Endothelial cell of umbilical vein (primary cell): Measurements from ENCODE around the gene SPON2. TPM values are rescaled to one million over a fixed set of nuclear protein-coding genes. Genes with fewer than 3 reads are reported as not detected.

Experiments
- BruUV-seq: library from RNA; stranded (reverse); fragments of 400-500 nt; replicated peaks from 2 replicates; lab custom pipeline; 2021; lab: Mats Ljungman, UMichigan
- CTCF ChIA-PET: fragments of 300-600, 350-600 bp; sonication (Branson Sonifier 250); formaldehyde crosslinking; loops from one replicate; lab custom pipeline; 2021; ENCODE audit warnings: antibody characterized with exemption, inconsistent platforms; lab: Charles Lee
- POLR2A ChIA-PET: fragments of 300-600, 350-600 bp; sonication (Branson Sonifier 250); formaldehyde crosslinking; loops from one replicate; lab custom pipeline; 2021; ENCODE audit warnings: antibody characterized with exemption, inconsistent platforms; lab: Charles Lee
- DNase-seq: peaks from one replicate; pipeline ENCODE4 v3.0.0-alpha.2; 2011; ENCODE audit warnings: low read depth, low spot score
- FAIRE-seq: peaks from 2 replicates; lab custom pipeline; 2011; peaks lifted over from hg19 to GRCh38; lab: Jason Lieb, UNC
- H2AFZ ChIP-seq: 2 replicates; pipeline ENCODE4 v1.6.0; 2012; ENCODE audit warnings: low read depth, low read length, control low read depth, inconsistent platforms
- H3K27ac ChIP-seq: 2 replicates; pipeline ENCODE4 v1.5.1; 2011; ENCODE audit warnings: low read depth, mild to moderate bottlenecking, control low read depth, low read length, moderate library complexity; ENCODE audit not compliant: insufficient read depth
- H3K27me3 ChIP-seq, 2 experiments: 2 replicates each; pipeline versions ENCODE4 v1.6.0 to v1.6.1; 2011; ENCODE audit warnings: low read length in 2 of 2, mixed read lengths in 1 of 2; ENCODE audit not compliant: control insufficient read depth in 2 of 2, insufficient read depth in 2 of 2
- H3K36me3 ChIP-seq, 2 experiments: 2 replicates in 1 of 2; 3 replicates in 1 of 2; pipeline ENCODE4 v1.5.1; 2011; ENCODE audit warnings: low read length in 2 of 2, mild to moderate bottlenecking in 1 of 2, moderate library complexity in 1 of 2; ENCODE audit not compliant: control insufficient read depth in 2 of 2, insufficient read depth in 2 of 2; ENCODE audit errors: extremely low read depth in 1 of 2
- H3K4me1 ChIP-seq: 3 replicates; pipeline ENCODE4 v1.5.1; 2011; ENCODE audit warnings: mild to moderate bottlenecking, low read length; ENCODE audit not compliant: control insufficient read depth, insufficient read depth; ENCODE audit errors: extremely low read depth
- H3K4me2 ChIP-seq: 2 replicates; pipeline ENCODE4 v1.6.1; 2011; ENCODE audit warnings: low read length, control low read depth, mixed read lengths; ENCODE audit not compliant: insufficient read depth
- H3K4me3 ChIP-seq, 3 experiments: fragments of 200-600 bp in 1 of 3; sonication (generic), shearing (Covaris generic) in 1 of 3; replicated peaks in 1 of 3; 2 replicates each; pipeline ENCODE4 v1.5.1; 2011 to 2016; ENCODE audit warnings: control low read depth in 3 of 3, low read length in 3 of 3, mild to moderate bottlenecking in 2 of 3, inconsistent platforms in 1 of 3, low read depth in 1 of 3, moderate library complexity in 1 of 3; ENCODE audit not compliant: insufficient read depth in 1 of 3
- H3K79me2 ChIP-seq: 2 replicates; pipeline ENCODE4 v1.6.0; 2012; ENCODE audit warnings: low read length, inconsistent platforms; ENCODE audit not compliant: control insufficient read depth, insufficient read depth
- H3K9ac ChIP-seq: replicated peaks from 2 replicates; pipeline ENCODE3; 2011; ENCODE audit warnings: low read length, control low read depth; ENCODE audit not compliant: insufficient read depth; ENCODE audit errors: extremely low read depth
- H3K9me1 ChIP-seq: replicated peaks from 3 replicates; pipeline ENCODE4 v1.6.0; 2011; ENCODE audit warnings: mild to moderate bottlenecking, low read length; ENCODE audit not compliant: control insufficient read depth, insufficient read depth; ENCODE audit errors: extremely low read depth
- H3K9me3 ChIP-seq: replicated peaks from 2 replicates; pipeline ENCODE4 v1.5.1; 2012; ENCODE audit warnings: low read length, inconsistent platforms; ENCODE audit not compliant: control insufficient read depth, insufficient read depth
- H4K20me1 ChIP-seq: replicated peaks from 2 replicates; pipeline ENCODE3; 2011; ENCODE audit warnings: mild to moderate bottlenecking, low read length; ENCODE audit not compliant: control insufficient read depth, insufficient read depth; ENCODE audit errors: extremely low read depth
- CTCF ChIP-seq, 2 donors: IDR thresholded peaks; 1 replicate in 1 of 2; 2 replicates in 1 of 2; pipeline ENCODE4 v1.5.1; 2011; ENCODE audit warnings: low read length in 2 of 2, mild to moderate bottlenecking in 2 of 2, moderate library complexity in 2 of 2, control low read depth in 1 of 2, inconsistent platforms in 1 of 2, low read depth in 1 of 2; ENCODE audit not compliant: insufficient read depth in 1 of 2; ENCODE audit errors: extremely low read depth in 1 of 2
- EZH2 ChIP-seq: IDR thresholded peaks from 2 replicates; pipeline ENCODE4 v1.6.1; 2012; ENCODE audit warnings: borderline replicate concordance, low read depth, mild to moderate bottlenecking, moderate library complexity, low read length, inconsistent platforms; ENCODE audit not compliant: severe bottlenecking
- FOS ChIP-seq: IDR thresholded peaks from 2 replicates; pipeline ENCODE4 v1.6.1; 2011; ENCODE audit warnings: mild to moderate bottlenecking, low read length, moderate library complexity, borderline replicate concordance; ENCODE audit not compliant: insufficient read depth
- GATA2 ChIP-seq: IDR thresholded peaks from 2 replicates; pipeline ENCODE4 v1.7.0; 2011; ENCODE audit warnings: low read depth, mild to moderate bottlenecking, moderate library complexity, mixed read lengths, low read length; ENCODE audit not compliant: insufficient read length, insufficient read depth
- JUN ChIP-seq: IDR thresholded peaks from 2 replicates; pipeline ENCODE4 v1.6.1; 2011; ENCODE audit warnings: borderline replicate concordance, low read depth; ENCODE audit not compliant: insufficient read length, insufficient read depth
- MAX ChIP-seq: IDR thresholded peaks from 2 replicates; pipeline ENCODE4 v1.6.1; 2011; ENCODE audit not compliant: insufficient read depth, insufficient read length
- MYC ChIP-seq: IDR thresholded peaks from one replicate; pipeline ENCODE4 v1.6.1; 2011; ENCODE audit warnings: mild to moderate bottlenecking, low read depth, low read length
- POLR2A ChIP-seq: IDR thresholded peaks from 2 replicates; pipeline ENCODE4 v1.6.1; 2012; ENCODE audit warnings: low read depth, mild to moderate bottlenecking, control low read depth, low read length
- POLR2AphosphoS5 ChIP-seq: IDR thresholded peaks from 2 replicates; pipeline ENCODE4 v1.6.1; 2012; ENCODE audit warnings: low read depth, mild to moderate bottlenecking, control low read depth, low read length, moderate library complexity; ENCODE audit not compliant: insufficient read depth
- dilution Hi-C: fragments of 300-500 bp; cut with MboI; formaldehyde crosslinking; loops from one replicate; pipeline ENCODE4 v1.15.0; 2019; ENCODE audit warnings: low sequenced_read_pairs; ENCODE audit not compliant: extremely low pct_ligation_motif_present
- intact Hi-C: fragments of 100-400 bp; cut with micrococcal nuclease; formaldehyde crosslinking; loops from one replicate; pipeline ENCODE4 v1.10.0; 2022
- polyA plus RNA-seq, 4 experiments: library from polyadenylated mRNA; depleted of rRNA in 3 of 4; stranded (reverse) in 3 of 4; unstranded in 1 of 4; fragments of >200 nt; gene quantifications; 2 replicates each; pipeline versions ENCODE4 v1.2.1 to v1.2.3, GENCODE V29; 2011 to 2012; ENCODE audit warnings: missing spikeins in 1 of 4
- total RNA-seq: library from RNA; stranded (reverse); gene quantifications from 2 replicates; pipeline ENCODE4 v1.2.3, GENCODE V29; 2021

SPON2 gene
- total and polyA plus RNA-seq, 2 donors (not counting 3 experiments of a cell fraction or from before 2014, with no cell fraction given), result 0.04 TPM; not detected in 1

- Histone ChIP-seq H3K9me3 (no peaks in the 10 kb centered on the region), H3K27me3 (no peaks in the 10 kb centered on the region), H3K36me3 (peaks cover 8 to 21% of the 10 kb centered on the region in 2 experiments), H3K79me2 (no peaks in the 10 kb centered on the region), H2AFZ (no peak overlapping the region), H3K27ac (no peak overlapping the region), H3K4me3 (no peak overlapping the region), H3K4me2 (no peak overlapping the region), H3K4me1 (no peaks in the 10 kb centered on the region), H3K9ac (no peak overlapping the region), H3K9me1 (no peaks in the 10 kb centered on the region), H4K20me1 (no peaks in the 10 kb centered on the region)
- BruUV-seq, result no TSS peak
- dilution Hi-C loops (no loop called here), intact Hi-C loops (no loop called here)
- no peak for TF ChIP-seq JUN
- no peak for TF ChIP-seq GATA2
- no peak for TF ChIP-seq POLR2AphosphoS5
- no peak for TF ChIP-seq EZH2
- TF ChIP-seq FOS, result no peak
- no peak for TF ChIP-seq CTCF (IDR thresholded peaks at IDR 0.05; ENCODE audit: extremely low read depth in 1 of 2, insufficient read depth in 1 of 2, low read depth in 1 of 2, low read length in 2 of 2)
- TF ChIP-seq POLR2A, result no peak
- no peak for TF ChIP-seq MAX
- TF ChIP-seq MYC, result no peak
- no peak for FAIRE-seq
- DNase-seq, result no peak
- ChIA-PET POLR2A (no interaction called here), CTCF (interaction anchor here (1.3 kb wide), 1 partner anchor 57 kb away, joined by 4 read pairs; no protein-coding TSS in a partner anchor)
Measured at GRCh38 chr4:1210241-1210841, 38.0 kb upstream of the SPON2 start.
